ENCODE results near the gene RFX8.

The RFX8 gene

GRCh38 chr2:101415220-101415619 lies 59.7 kb downstream of the RFX8 start:
- in situ Hi-C loops (cut with MboI; ENCODE audit: low sequenced_read_pairs) = no loop called here

GRCh38 chr2:101412092-101412694 lies 62.7 kb downstream of the RFX8 start:
- in situ Hi-C loops (cut with MboI; ENCODE audit: low sequenced_read_pairs) = no loop called here

- in situ Hi-C loops (cut with MboI; ENCODE audit: low sequenced_read_pairs) = no loop called here
Measured at GRCh38 chr2:101410746-101411145, 64.2 kb downstream of the RFX8 start.

GRCh38 chr2:101410114-101410513 lies 64.8 kb downstream of the RFX8 start:
- in situ Hi-C loops (cut with MboI; ENCODE audit: low sequenced_read_pairs) = no loop called here

- in situ Hi-C loops (cut with MboI; ENCODE audit: low sequenced_read_pairs) = loop anchor here (10.0 kb wide), 1 partner anchor 415 kb away; no protein-coding TSS in a partner anchor
Measured at GRCh38 chr2:101409699-101410098, 65.2 kb downstream of the RFX8 start.

GRCh38 chr2:101408925-101409324 lies 66.0 kb downstream of the RFX8 start:
- in situ Hi-C loops (cut with MboI; ENCODE audit: low sequenced_read_pairs) = loop anchor here (10.0 kb wide), 1 partner anchor 416 kb away; no protein-coding TSS in a partner anchor

GRCh38 chr2:101405351-101405899 lies 69.5 kb downstream of the RFX8 start:
- in situ Hi-C loops (cut with MboI; ENCODE audit: low sequenced_read_pairs) = loop anchor here (10.0 kb wide), 1 partner anchor 419 kb away; no protein-coding TSS in a partner anchor

GRCh38 chr2:101403745-101404144 lies 71.2 kb downstream of the RFX8 start:
- in situ Hi-C loops (cut with MboI; ENCODE audit: low sequenced_read_pairs) = loop anchor here (10.0 kb wide), 1 partner anchor 421 kb away; no protein-coding TSS in a partner anchor

- in situ Hi-C loops (cut with MboI; ENCODE audit: low sequenced_read_pairs) = loop anchor here (10.0 kb wide), 1 partner anchor 422 kb away; no protein-coding TSS in a partner anchor
Measured at GRCh38 chr2:101402630-101403029, 72.3 kb downstream of the RFX8 start.

GRCh38 chr2:101401906-101402305 lies 73.0 kb downstream of the RFX8 start:
- in situ Hi-C loops (cut with MboI; ENCODE audit: low sequenced_read_pairs) = loop anchor here (10.0 kb wide), 1 partner anchor 423 kb away; no protein-coding TSS in a partner anchor

- in situ Hi-C loops (cut with MboI; ENCODE audit: low sequenced_read_pairs) = loop anchor here (10.0 kb wide), 1 partner anchor 424 kb away; no protein-coding TSS in a partner anchor
Measured at GRCh38 chr2:101401326-101401665, 73.6 kb downstream of the RFX8 start.

GRCh38 chr2:101400506-101401325 lies 74.2 kb downstream of the RFX8 start:
- in situ Hi-C loops (cut with MboI; ENCODE audit: low sequenced_read_pairs) = loop anchor here (10.0 kb wide), 1 partner anchor 424 kb away; no protein-coding TSS in a partner anchor

GRCh38 chr2:101400048-101400447 lies 74.9 kb downstream of the RFX8 start:
- in situ Hi-C loops (cut with MboI; ENCODE audit: low sequenced_read_pairs) = loop anchor here (10.0 kb wide), 1 partner anchor 425 kb away; no protein-coding TSS in a partner anchor

- in situ Hi-C loops (cut with MboI; ENCODE audit: low sequenced_read_pairs) = no loop called here
Measured at GRCh38 chr2:101399021-101399799, 75.7 kb downstream of the RFX8 start.

GRCh38 chr2:101398116-101398821 lies 76.6 kb downstream of the RFX8 start:
- in situ Hi-C loops (cut with MboI; ENCODE audit: low sequenced_read_pairs) = no loop called here

- in situ Hi-C loops (cut with MboI; ENCODE audit: low sequenced_read_pairs) = no loop called here
Measured at GRCh38 chr2:101396316-101396717, 78.6 kb downstream of the RFX8 start.

- in situ Hi-C loops (cut with MboI; ENCODE audit: low sequenced_read_pairs) = no loop called here
Measured at GRCh38 chr2:101395545-101396315, 79.2 kb downstream of the RFX8 start.

- in situ Hi-C loops (cut with MboI; ENCODE audit: low sequenced_read_pairs) = no loop called here
Measured at GRCh38 chr2:101388232-101388631, 86.7 kb downstream of the RFX8 start.

- in situ Hi-C loops (cut with MboI; ENCODE audit: low sequenced_read_pairs) = no loop called here
Measured at GRCh38 chr2:101387151-101387834, 87.6 kb downstream of the RFX8 start, which contains the start of gene CREG2. TSS of gene CREG2 (minus strand) at chr2:101387503. CDS start at chr2:101387457, 46 bp downstream.
